A549 (cell line): ENCODE results near the gene CKAP5. TPM values are rescaled to one million over a fixed set of nuclear protein-coding genes. Genes with fewer than 3 reads are reported as not detected.
A peak's percentile ranks its signal among the peaks of the same experiment; 100 is the strongest.
"Not testable (repeated sequence)": the region's sequence is repeated elsewhere in the genome, so short reads cannot be mapped to it uniquely, and the experiment has no call there.

Source experiments
- ATAC-seq, 2 experiments: fragments of 200-7000 bp in 1 of 2; fragments of >200 bp in 1 of 2; cut with Nextera tagmentation in 1 of 2; cut with Tn5 transposase in 1 of 2; 3 replicates each; pipeline versions ENCODE4 v1.8.0 to v1.9.1; 2018 to 2020; ENCODE audit warnings: mild to moderate bottlenecking in 1 of 2, moderate library complexity in 1 of 2
- CTCF ChIA-PET: fragments of 300-600 bp; sonication (Branson Sonifier 250); formaldehyde crosslinking; extraction: SDS; loops from one replicate; lab custom pipeline; 2021; ENCODE audit warnings: antibody characterized with exemption, inconsistent platforms; lab: Yijun Ruan, JAX
- POLR2A ChIA-PET: fragments of 350-600 bp; formaldehyde crosslinking; extraction: SDS; loops from one replicate; lab custom pipeline; 2021; ENCODE audit warnings: antibody characterized with exemption, inconsistent platforms; lab: Yijun Ruan, JAX
- DNase-seq, 2 experiments: peaks; one replicate each; pipeline versions ENCODE4 v3.0.0 to v3.0.0-alpha.2; 2011 to 2016; ENCODE audit warnings: low read depth in 1 of 2, low spot score in 1 of 2
- FAIRE-seq: peaks from 2 replicates; lab custom pipeline; 2011; peaks lifted over from hg19 to GRCh38; lab: Jason Lieb, UNC
- H3K27ac ChIP-seq, 2 experiments: fragments of >200 bp; sonication (Bioruptor Twin); formaldehyde crosslinking; 3 replicates each; pipeline ENCODE4 v1.5.1; 2016 to 2017
- H3K4me1 ChIP-seq: fragments of >200 bp; sonication (Bioruptor Twin); formaldehyde crosslinking; 3 replicates; pipeline ENCODE4 v1.6.1; 2016
- H3K4me2 ChIP-seq: fragments of >200 bp; sonication (Bioruptor Twin); formaldehyde crosslinking; 3 replicates; pipeline ENCODE4 v1.6.1; 2016
- H3K4me3 ChIP-seq: fragments of >200 bp; sonication (Bioruptor Twin); formaldehyde crosslinking; 3 replicates; pipeline ENCODE4 v1.5.1; 2016
- H3K9me3 ChIP-seq: fragments of >200 bp; sonication (Bioruptor Twin); formaldehyde crosslinking; 3 replicates; pipeline ENCODE4 v1.6.1; 2016
- EHMT2 ChIP-seq: fragments of 200-600 bp; sonication (generic); IDR thresholded peaks from 2 replicates; pipeline ENCODE4 v1.6.1; 2016; ENCODE audit warnings: antibody characterized with exemption, low read depth, mild to moderate bottlenecking, moderate library complexity
- EP300 ChIP-seq, 2 experiments: fragments of >200 bp; sonication (Bioruptor Twin); formaldehyde crosslinking; IDR thresholded peaks; 2 replicates in 1 of 2; 3 replicates in 1 of 2; pipeline ENCODE4 v1.6.1; 2016 to 2017
- FOSL2 ChIP-seq, 2 experiments: fragments of 450-650 bp in 1 of 2; fragments of >200 bp in 1 of 2; sonication (Bioruptor Twin) in 1 of 2; formaldehyde crosslinking; IDR thresholded peaks; 2 replicates each; pipeline versions ENCODE4 v1.5.0 to v1.6.1; 2016 to 2020; ENCODE audit warnings: mild to moderate bottlenecking in 1 of 2, moderate library complexity in 1 of 2
- JUNB ChIP-seq: fragments of >200 bp; sonication (Bioruptor Twin); formaldehyde crosslinking; IDR thresholded peaks from 2 replicates; pipeline ENCODE4 v1.6.1; 2016
- KDM1A ChIP-seq: fragments of 200-600 bp; sonication (generic); IDR thresholded peaks from 2 replicates; pipeline ENCODE4 v1.6.1; 2016; ENCODE audit warnings: low read depth, mild to moderate bottlenecking
- NFE2L2 ChIP-seq: fragments of 150-350 bp; conservative IDR thresholded peaks from 2 replicates; pipeline ENCODE4 v1.6.1; 2014; ENCODE audit warnings: low read length
- PBX3 ChIP-seq: IDR thresholded peaks from 2 replicates; pipeline ENCODE4 v1.6.1; 2012
- RFX5 ChIP-seq: fragments of 450-650 bp; IDR thresholded peaks from 2 replicates; pipeline ENCODE4 v1.7.1; 2014; ENCODE audit warnings: antibody characterized with exemption, mild to moderate bottlenecking, moderate library complexity
- SMC3 ChIP-seq: fragments of >200 bp; sonication (Bioruptor Twin); formaldehyde crosslinking; IDR thresholded peaks from 3 replicates; pipeline ENCODE4 v1.6.1; 2018; ENCODE audit warnings: inconsistent platforms
- SREBF2 ChIP-seq: fragments of 450-650 bp; IDR thresholded peaks from 2 replicates; pipeline ENCODE4 v1.6.1; 2014; ENCODE audit warnings: mild to moderate bottlenecking, moderate library complexity
- TFCP2L1 ChIP-seq: fragments of 250-450 bp; sonication (Bioruptor Pico); IDR thresholded peaks from 2 replicates; pipeline ENCODE4 v1.5.0; 2021; ENCODE audit warnings: mild to moderate bottlenecking
- TP53 ChIP-seq: fragments of 250-450 bp; sonication (Bioruptor Pico); IDR thresholded peaks from 2 replicates; pipeline ENCODE4 v1.5.0; 2021; ENCODE audit warnings: mild to moderate bottlenecking, moderate library complexity
- USF2 ChIP-seq: fragments of 450-650 bp; IDR thresholded peaks from 2 replicates; pipeline ENCODE4 v1.6.1; 2014; ENCODE audit warnings: antibody characterized with exemption
- ZNF302 ChIP-seq: fragments of 250-450 bp; sonication (Bioruptor Pico); IDR thresholded peaks from 2 replicates; pipeline ENCODE4 v1.9.0; 2021; ENCODE audit warnings: inconsistent platforms, mild to moderate bottlenecking, moderate library complexity
- ZSCAN20 ChIP-seq: fragments of 250-450 bp; sonication (Bioruptor Pico); IDR thresholded peaks from 2 replicates; pipeline ENCODE4 v1.8.0; 2022; ENCODE audit warnings: mild to moderate bottlenecking, moderate library complexity
- WGBS: methylation state at CpG from one replicate; pipeline ENCODE4 v1.1.6; 2017; ENCODE audit errors: missing lambda C conversion rate; 5-methylcytosine and 5-hydroxymethylcytosine counted together
- polyA plus RNA-seq, 4 experiments: library from polyadenylated mRNA; depleted of rRNA in 3 of 4; stranded (reverse); fragments of >200 nt; fragmentation: RNase III in 1 of 4; extraction: RNeasy Plus Mini Kit Qiagen cat#74134 plus additional on column Dnase treatment in 1 of 4; gene quantifications; 2 replicates in 3 of 4; 3 replicates in 1 of 4; pipeline ENCODE4 v1.2.3, GENCODE V29; 2011 to 2017
- TF ChIP-seq, protein P1 (sequence below): IDR thresholded peaks from 2 replicates; pipeline ENCODE4 v1.6.1; 2012
- TF ChIP-seq, protein P2 (sequence below): fragments of 250-450 bp; sonication (Bioruptor Pico); IDR thresholded peaks from 2 replicates; pipeline ENCODE4 v1.5.0; 2020; ENCODE audit warnings: low read depth, mild to moderate bottlenecking, moderate library complexity

CKAP5 gene
- polyA plus RNA-seq, 2 of the 4 experiments (the other 2 are of a cell fraction) = 66.3 to 173 TPM

GRCh38 chr11:46710821-46711269 is 135.2 kb downstream of the CKAP5 start:
- Histone ChIP-seq H3K4me1 (peaks cover 50% of the 10 kb centered on the region), H3K9me3 (no peaks in the 10 kb centered on the region), H3K27ac (peak overlapping the region; percentile 89 to 91), H3K4me3 (no peak overlapping the region), H3K4me2 (peak overlapping the region; percentile 36)
- CTCF ChIA-PET = interaction anchor here (2.1 kb wide), 1 partner anchor 8 kb away, joined by 5 read pairs; the partner anchor contains the start of gene F2
- peak; percentile 71 to 91 for ATAC-seq
- no peak for FAIRE-seq
- TF ChIP-seq FOSL2 (IDR thresholded peaks at IDR 0.05) (no peak), FOSL2 (CRISPR knock-in tag; IDR thresholded peaks at IDR 0.05) (peak; percentile 31; the same call in 1 of the 2 replicates), RFX5 (no peak), SREBF2 (no peak), SMC3 (no peak)
- TF ChIP-seq, protein P1, sequence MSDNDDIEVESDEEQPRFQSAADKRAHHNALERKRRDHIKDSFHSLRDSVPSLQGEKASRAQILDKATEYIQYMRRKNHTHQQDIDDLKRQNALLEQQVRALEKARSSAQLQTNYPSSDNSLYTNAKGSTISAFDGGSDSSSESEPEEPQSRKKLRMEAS = 0 out of 2 replicates have a peak, but pooled peaks have one; percentile 18
- WGBS = 54% methylated on average over 7 of the region's 10 CpGs
- POLR2A ChIA-PET = interaction anchor here (2.1 kb wide), 1 partner anchor 10 kb away, joined by 11 read pairs; the partner anchor contains the start of genes ARHGAP1 and ZNF408
- DNase-seq = peak in 1 of 2 experiments; percentile 53

- not testable (repeated sequence) for ATAC-seq
These were observed 136.7 kb downstream of the CKAP5 start for GRCh38 chr11:46709351-46709750.

GRCh38 chr11:46706886-46707285 is 139.2 kb downstream of the CKAP5 start:
- no peak overlapping the region for H3K4me2 ChIP-seq
- peaks cover 37% of the 10 kb centered on the region for H3K4me1 ChIP-seq
- TF ChIP-seq EP300 (IDR thresholded peaks at IDR 0.05) (no peak), TP53 (CRISPR knock-in tag) (no peak), NFE2L2 (no peak), ZNF302 (no peak), KDM1A (no peak), TFCP2L1 (no peak), USF2 (no peak), JUNB (no peak), EHMT2 (no peak), PBX3 (no peak), ZSCAN20 (CRISPR knock-in tag) (no peak)
- TF ChIP-seq, protein P2, sequence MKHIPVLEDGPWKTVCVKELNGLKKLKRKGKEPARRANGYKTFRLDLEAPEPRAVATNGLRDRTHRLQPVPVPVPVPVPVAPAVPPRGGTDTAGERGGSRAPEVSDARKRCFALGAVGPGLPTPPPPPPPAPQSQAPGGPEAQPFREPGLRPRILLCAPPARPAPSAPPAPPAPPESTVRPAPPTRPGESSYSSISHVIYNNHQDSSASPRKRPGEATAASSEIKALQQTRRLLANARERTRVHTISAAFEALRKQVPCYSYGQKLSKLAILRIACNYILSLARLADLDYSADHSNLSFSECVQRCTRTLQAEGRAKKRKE (CRISPR knock-in tag) = no peak
- TF ChIP-seq, protein P1 = no peak
- DNase-seq = no peak
- CTCF ChIA-PET = interaction anchor here (0.9 to 1.4 kb wide), 2 partner anchors 16 to 102 kb away, joined by 3 read pairs; no protein-coding TSS in a partner anchor
- no peak for FAIRE-seq
- POLR2A ChIA-PET = interaction anchor here (1.1 kb wide), 1 partner anchor 9 kb away, joined by 3 read pairs; no protein-coding TSS in a partner anchor
- no peak overlapping the region for H3K4me3 ChIP-seq
- 85% methylated on average over 7 of the region's 7 CpGs for WGBS
- H3K27ac ChIP-seq = no peak overlapping the region
- no peak for ATAC-seq
- no peaks in the 10 kb centered on the region for H3K9me3 ChIP-seq

More at GRCh38 chr11:46709351-46709750, 136.7 kb downstream of the CKAP5 start:
- DNase-seq, H3K4me3 ChIP-seq, POLR2A ChIA-PET, H3K4me2 ChIP-seq, H3K9me3 ChIP-seq, FAIRE-seq: not testable (repeated sequence)
- Histone ChIP-seq H3K27ac (peak overlapping the region; percentile 89 to 91; a peak in 2 of 6 replicates), H3K4me1 (peaks cover 41% of the 10 kb centered on the region)
- WGBS = 75% methylated on average over 9 of the region's 9 CpGs
- CTCF ChIA-PET = interaction anchor here (0.6 to 2.1 kb wide), 3 partner anchors 10 to 320 kb away, joined by 3 to 5 read pairs (median 3); partner anchors contain the start of gene F2
